SK-N-MC (cell line): ENCODE measurements around the gene TIPARP.
A peak's percentile ranks its signal among the peaks of the same experiment; 100 is the strongest.

Experiments used
- DNase-seq: peaks from one replicate; pipeline ENCODE4 v3.0.0-alpha.2; 2011; ENCODE audit warnings: low read depth, low spot score
- H3K27ac ChIP-seq: fragments of 200-600 bp; sonication (generic); 2 replicates; pipeline ENCODE4 v1.5.1; 2016; ENCODE audit warnings: mixed run types
- H3K36me3 ChIP-seq: fragments of 200-600 bp; sonication (generic); 2 replicates; pipeline ENCODE4 v1.6.1; 2017; ENCODE audit warnings: antibody characterized with exemption, low read length, mixed read lengths; ENCODE audit not compliant: insufficient read depth
- H3K4me3 ChIP-seq: fragments of 200-600 bp; sonication (generic); 2 replicates; pipeline ENCODE4 v1.5.1; 2016
- H3K9ac ChIP-seq: fragments of 200-600 bp; sonication (generic); 2 replicates; pipeline ENCODE4 v1.8.0; 2017; ENCODE audit warnings: mixed run types, mixed read lengths; ENCODE audit not compliant: insufficient read length
- H3K9me3 ChIP-seq: fragments of 200-600 bp; sonication (generic); 2 replicates; pipeline ENCODE4 v1.6.1; 2017; ENCODE audit warnings: low read depth, mild to moderate bottlenecking, antibody characterized with exemption, low read length, moderate library complexity, mixed read lengths
- EZH2 ChIP-seq: fragments of 200-600 bp; sonication (generic); IDR thresholded peaks from one replicate; pipeline ENCODE4 v1.6.1; 2017; ENCODE audit warnings: antibody characterized with exemption
- FOXP2 ChIP-seq: optimal IDR thresholded peaks from 2 replicates; pipeline ENCODE3; 2011; ENCODE audit warnings: mild to moderate bottlenecking, moderate library complexity; ENCODE audit not compliant: insufficient read depth; ENCODE audit errors: extremely low read length, control extremely low read depth
- POLR2AphosphoS5 ChIP-seq: IDR thresholded peaks from 2 replicates; pipeline ENCODE4 v1.6.1; 2012; ENCODE audit warnings: mild to moderate bottlenecking, low read depth, low read length, borderline replicate concordance

The TIPARP gene

GRCh38 chr3:156665291-156665690 is 9.1 kb upstream of the TIPARP start:
- no peaks in the 10 kb centered on the region for H3K9me3 ChIP-seq
- no peak overlapping the region for H3K4me3 ChIP-seq
- no peak overlapping the region for H3K9ac ChIP-seq
- TF ChIP-seq EZH2 (no peak), FOXP2 (no peak), POLR2AphosphoS5 (no peak)
- no peak for DNase-seq
- no peaks in the 10 kb centered on the region for H3K36me3 ChIP-seq
- H3K27ac ChIP-seq: no peak overlapping the region

- no peak overlapping the region for H3K9ac ChIP-seq
- no peaks in the 10 kb centered on the region for H3K9me3 ChIP-seq
- no peak for DNase-seq
- H3K27ac ChIP-seq: no peak overlapping the region
- H3K4me3 ChIP-seq: no peak overlapping the region
- no peak for TF ChIP-seq FOXP2
- no peak for TF ChIP-seq EZH2
- TF ChIP-seq POLR2AphosphoS5: no peak
- no peaks in the 10 kb centered on the region for H3K36me3 ChIP-seq
These were observed 8.3 kb upstream of the TIPARP start for GRCh38 chr3:156666073-156666472.

GRCh38 chr3:156668073-156668763 is 6.2 kb upstream of the TIPARP start:
- Histone ChIP-seq H3K36me3 (no peaks in the 10 kb centered on the region), H3K27ac (no peak overlapping the region), H3K9ac (no peak overlapping the region), H3K4me3 (no peak overlapping the region), H3K9me3 (no peaks in the 10 kb centered on the region)
- TF ChIP-seq POLR2AphosphoS5 (no peak), EZH2 (no peak), FOXP2 (no peak)
- no peak for DNase-seq

- H3K36me3 ChIP-seq: no peaks in the 10 kb centered on the region
- no peaks in the 10 kb centered on the region for H3K9me3 ChIP-seq
- no peak overlapping the region for H3K27ac ChIP-seq
- H3K9ac ChIP-seq: no peak overlapping the region
- no peak overlapping the region for H3K4me3 ChIP-seq
- no peak for TF ChIP-seq POLR2AphosphoS5
- TF ChIP-seq FOXP2: no peak
- TF ChIP-seq EZH2: no peak
- no peak for DNase-seq
These were observed 4.3 kb upstream of the TIPARP start for GRCh38 chr3:156670077-156670476.

- no peak for TF ChIP-seq EZH2
- TF ChIP-seq FOXP2: no peak
- no peak overlapping the region for H3K9ac ChIP-seq
- no peak overlapping the region for H3K27ac ChIP-seq
- no peak for DNase-seq
- H3K9me3 ChIP-seq: no peaks in the 10 kb centered on the region
- no peak overlapping the region for H3K4me3 ChIP-seq
- H3K36me3 ChIP-seq: no peaks in the 10 kb centered on the region
These were observed 3.7 kb upstream of the TIPARP start for GRCh38 chr3:156670652-156671051.

- Histone ChIP-seq H3K4me3 (peak overlapping the region; percentile 90), H3K9ac (peak overlapping the region; percentile 67), H3K9me3 (no peaks in the 10 kb centered on the region), H3K27ac (0 out of 2 replicates have a peak overlapping the region, but pooled peaks have one; percentile 12), H3K36me3 (peaks cover 23% of the 10 kb centered on the region)
- TF ChIP-seq POLR2AphosphoS5 (no peak), EZH2 (no peak), FOXP2 (no peak)
- no peak for DNase-seq
These were observed 701 bp upstream of the TIPARP start for GRCh38 chr3:156673732-156674045.

- peaks cover 37% of the 10 kb centered on the region for H3K36me3 ChIP-seq
- H3K9ac ChIP-seq: peak overlapping the region; percentile 77
- H3K4me3 ChIP-seq: peak overlapping the region; percentile 90
- no peaks in the 10 kb centered on the region for H3K9me3 ChIP-seq
- peak overlapping the region; percentile 65; the same call in 1 of the 2 replicates for H3K27ac ChIP-seq
- no peak for DNase-seq
- no peak for TF ChIP-seq FOXP2
- TF ChIP-seq POLR2AphosphoS5: peak; percentile 3
These were observed 780 bp downstream of the TIPARP start for GRCh38 chr3:156674911-156675829.

GRCh38 chr3:156675830-156676767 is 1.7 kb downstream of the TIPARP start:
- no peak for TF ChIP-seq EZH2
- no peak for TF ChIP-seq POLR2AphosphoS5
- no peak for TF ChIP-seq FOXP2
- peak overlapping the region; percentile 77 for H3K9ac ChIP-seq
- no peaks in the 10 kb centered on the region for H3K9me3 ChIP-seq
- peak overlapping the region; percentile 90 for H3K4me3 ChIP-seq
- peak overlapping the region; percentile 65; the same call in 1 of the 2 replicates for H3K27ac ChIP-seq
- H3K36me3 ChIP-seq: peaks cover 47% of the 10 kb centered on the region
- DNase-seq: peak; percentile 67
